Esophagus muscularis mucosa (tissue), 4 donors: ENCODE measurements around the gene RUNDC1.

ENCODE experiments used
- CTCF ChIP-seq, 3 experiments: fragments of 200-600 bp in 2 of 3; fragments of 450-650 bp in 1 of 3; sonication (generic) in 2 of 3; IDR thresholded peaks; one replicate each; pipeline ENCODE4 v1.5.1; 2017 to 2019; ENCODE audit warnings: antibody characterized with exemption in 3 of 3, mild to moderate bottlenecking in 2 of 3, moderate library complexity in 1 of 3
- EP300 ChIP-seq: sonication (generic); formaldehyde crosslinking; IDR thresholded peaks from one replicate; pipeline ENCODE4 v1.6.1; 2017; ENCODE audit warnings: antibody characterized with exemption
- POLR2A ChIP-seq: fragments of 450-650 bp; IDR thresholded peaks from one replicate; pipeline ENCODE4 v1.6.1; 2017; ENCODE audit warnings: antibody characterized with exemption, moderate library complexity, mild to moderate bottlenecking, low read depth

GRCh38 chr17:43014020-43014648 lies 33.8 kb downstream of the RUNDC1 start:
- no peak for TF ChIP-seq CTCF (IDR thresholded peaks at IDR 0.05)
- no peak for TF ChIP-seq EP300
- TF ChIP-seq POLR2A, result no peak
